ENCODE data around the gene CCDC192.

GRCh38 chr5:127960270-127960691 is 257.1 kb downstream of the CCDC192 start:
- no peak for TF ChIP-seq CTCF (conservative IDR thresholded peaks at IDR 0.05 in 1 of 2, IDR thresholded peaks at IDR 0.05 in 1 of 2; ENCODE audit: extremely low read depth in 1 of 2, insufficient read depth in 1 of 2, low read depth in 1 of 2, low read length in 2 of 2)
- no peak for TF ChIP-seq EZH2 (IDR thresholded peaks at IDR 0.05; ENCODE audit: borderline replicate concordance, low read length)

Measured in mammary epithelial cell (primary cell).